H9 (cell line): Measurements from ENCODE around the gene DPP6. TPM values are rescaled to one million over a fixed set of nuclear protein-coding genes. Genes with fewer than 3 reads are reported as not detected.

ENCODE experiments used
- DNase-seq: peaks from one replicate; pipeline ENCODE4 v3.0.0-alpha.2; 2017
- H2AFZ ChIP-seq: one replicate; pipeline ENCODE4 v1.6.1; 2013; ENCODE audit warnings: mild to moderate bottlenecking, low read length, control low read depth, moderate library complexity
- H2AK5ac ChIP-seq: 2 replicates; pipeline ENCODE4 v1.6.1; 2013; ENCODE audit warnings: low read length, control low read depth, mixed read lengths; ENCODE audit not compliant: insufficient read length
- H2BK120ac ChIP-seq: one replicate; pipeline ENCODE4 v1.6.1; 2013; ENCODE audit warnings: low read depth, mild to moderate bottlenecking, low read length, control low read depth, inconsistent platforms; ENCODE audit not compliant: poor library complexity, severe bottlenecking
- H2BK12ac ChIP-seq: 2 replicates; pipeline ENCODE4 v1.6.1; 2013; ENCODE audit warnings: low read length, control low read depth, mixed read lengths, low read depth; ENCODE audit not compliant: insufficient read length
- H2BK15ac ChIP-seq: 2 replicates; pipeline ENCODE4 v1.6.1; 2013; ENCODE audit warnings: low read depth, low read length, control low read depth
- H2BK20ac ChIP-seq: one replicate; pipeline ENCODE4 v1.6.1; 2013; ENCODE audit warnings: low read depth, mild to moderate bottlenecking, low read length, control low read depth, inconsistent platforms; ENCODE audit not compliant: poor library complexity, severe bottlenecking
- H2BK5ac ChIP-seq: 2 replicates; pipeline ENCODE4 v1.6.1; 2013; ENCODE audit warnings: low read length, control low read depth, mixed read lengths; ENCODE audit not compliant: insufficient read length
- H3K14ac ChIP-seq: 2 replicates; pipeline ENCODE4 v1.6.1; 2013; ENCODE audit warnings: low read length, control low read depth; ENCODE audit not compliant: insufficient read depth
- H3K18ac ChIP-seq: 2 replicates; pipeline ENCODE4 v1.6.1; 2013; ENCODE audit warnings: low read depth, mild to moderate bottlenecking, mixed read lengths, low read length, control low read depth; ENCODE audit not compliant: insufficient read length
- H3K23ac ChIP-seq: 2 replicates; pipeline ENCODE4 v1.6.1; 2013; ENCODE audit warnings: low read length, control low read depth, mixed read lengths, low read depth; ENCODE audit not compliant: insufficient read length
- H3K23me2 ChIP-seq: 2 replicates; pipeline ENCODE4 v1.6.1; 2013; ENCODE audit warnings: low read depth, mild to moderate bottlenecking, mixed read lengths, low read length, control low read depth; ENCODE audit not compliant: insufficient read length, poor library complexity, severe bottlenecking
- H3K27ac ChIP-seq: 2 replicates; pipeline ENCODE4 v1.5.1; 2013; ENCODE audit warnings: low read length, control low read depth, mixed read lengths, low read depth; ENCODE audit not compliant: insufficient read length
- H3K27me3 ChIP-seq: 2 replicates; pipeline ENCODE4 v1.6.1; 2013; ENCODE audit warnings: low read length, control low read depth, inconsistent platforms; ENCODE audit not compliant: insufficient read depth
- H3K4ac ChIP-seq: 2 replicates; pipeline ENCODE4 v1.6.1; 2013; ENCODE audit warnings: low read depth, mild to moderate bottlenecking, control low read depth, inconsistent platforms, low read length, moderate library complexity
- H3K4me1 ChIP-seq: 2 replicates; pipeline ENCODE4 v1.6.1; 2013; ENCODE audit warnings: low read length, control low read depth, inconsistent platforms; ENCODE audit not compliant: insufficient read depth
- H3K4me2 ChIP-seq: 2 replicates; pipeline ENCODE4 v1.6.1; 2013; ENCODE audit warnings: low read length, control low read depth, mixed read lengths; ENCODE audit not compliant: insufficient read length, insufficient read depth
- H3K56ac ChIP-seq: 2 replicates; pipeline ENCODE4 v1.6.1; 2013; ENCODE audit warnings: low read depth, mild to moderate bottlenecking, mixed read lengths, low read length, control low read depth; ENCODE audit not compliant: insufficient read length
- H3K79me1 ChIP-seq: 2 replicates; pipeline ENCODE4 v1.6.1; 2013; ENCODE audit warnings: low read depth, mild to moderate bottlenecking, moderate library complexity, low read length, control low read depth, inconsistent platforms; ENCODE audit not compliant: insufficient read depth, poor library complexity, severe bottlenecking
- H3K79me2 ChIP-seq: 2 replicates; pipeline ENCODE4 v1.6.1; 2013; ENCODE audit warnings: low read length, control low read depth, inconsistent platforms; ENCODE audit not compliant: insufficient read depth
- H3K9ac ChIP-seq: 2 replicates; pipeline ENCODE4 v1.6.1; 2013; ENCODE audit warnings: low read length, control low read depth, mixed read lengths; ENCODE audit not compliant: insufficient read length; ENCODE audit errors: extremely low read depth
- H3K9me3 ChIP-seq: one replicate; pipeline ENCODE4 v1.6.1; 2013; ENCODE audit warnings: low read depth, low read length, inconsistent platforms; ENCODE audit not compliant: control insufficient read depth
- H3T11ph ChIP-seq: one replicate; pipeline ENCODE4 v1.6.1; 2013; ENCODE audit warnings: mild to moderate bottlenecking, low read length, control low read depth, inconsistent platforms
- H4K20me1 ChIP-seq: one replicate; pipeline ENCODE4 v1.6.1; 2013; ENCODE audit not compliant: control insufficient read depth, insufficient read length, insufficient read depth
- H4K5ac ChIP-seq: 2 replicates; pipeline ENCODE4 v1.6.1; 2013; ENCODE audit warnings: low read depth, mild to moderate bottlenecking, mixed read lengths, low read length, control low read depth; ENCODE audit not compliant: insufficient read length
- H4K8ac ChIP-seq: replicated peaks from 2 replicates; pipeline ENCODE4 v1.6.1; 2013; ENCODE audit warnings: low read length, control low read depth, mixed read lengths, low read depth; ENCODE audit not compliant: insufficient read length
- H4K91ac ChIP-seq: 2 replicates; pipeline ENCODE4 v1.6.1; 2013; ENCODE audit warnings: low read depth, mild to moderate bottlenecking, moderate library complexity, mixed read lengths, low read length, control low read depth; ENCODE audit not compliant: insufficient read length
- H3K27ac Mint-ChIP-seq, 3 experiments: 2 replicates in 2 of 3; 3 replicates in 1 of 3; pipeline ENCODE4 v1.8.0; 2020 to 2021; ENCODE audit warnings: mixed read lengths in 3 of 3, mild to moderate bottlenecking in 1 of 3, moderate library complexity in 1 of 3
- H3K27me3 Mint-ChIP-seq: 2 replicates; pipeline ENCODE4 v1.8.0; 2021; ENCODE audit warnings: low read depth, mild to moderate bottlenecking, moderate library complexity, mixed read lengths
- H3K36me3 Mint-ChIP-seq, 3 experiments: 2 replicates in 2 of 3; 3 replicates in 1 of 3; pipeline ENCODE4 v1.8.0; 2020 to 2021; ENCODE audit warnings: low read depth in 3 of 3, mixed read lengths in 3 of 3; ENCODE audit not compliant: insufficient read depth in 1 of 3
- H3K4me1 Mint-ChIP-seq, 2 experiments: 2 replicates each; pipeline ENCODE4 v1.8.0; 2020; ENCODE audit warnings: mixed read lengths in 2 of 2
- H3K4me3 Mint-ChIP-seq, 2 experiments: 2 replicates in 1 of 2; 3 replicates in 1 of 2; pipeline ENCODE4 v1.8.0; 2020 to 2021; ENCODE audit warnings: mild to moderate bottlenecking in 2 of 2, mixed read lengths in 2 of 2, moderate library complexity in 1 of 2
- H3K9me3 Mint-ChIP-seq, 2 experiments: 2 replicates in 1 of 2; 3 replicates in 1 of 2; pipeline ENCODE4 v1.8.0; 2020; ENCODE audit warnings: mild to moderate bottlenecking in 2 of 2, mixed read lengths in 2 of 2, moderate library complexity in 1 of 2
- WGBS: extraction: QIAGEN DNeasy Blood & Tissue Kit; methylation state at CpG from one replicate; pipeline ENCODE4 v1.1.7; 2013; ENCODE audit warnings: missing lambda C conversion rate, low lambda C conversion rate, mixed read lengths; ENCODE audit not compliant: insufficient read length; ENCODE audit errors: extremely low coverage; 5-methylcytosine and 5-hydroxymethylcytosine counted together
- total RNA-seq: library from RNA; stranded (reverse); gene quantifications from 2 replicates; pipeline ENCODE4 v1.2.1, GENCODE V29; 2021
- TF ChIP-seq, protein P1 (sequence below): fragments of 200-600 bp; sonication (generic); conservative IDR thresholded peaks from 3 replicates; pipeline ENCODE4 v1.8.0; 2021; ENCODE audit warnings: antibody characterized with exemption, mild to moderate bottlenecking

DPP6 gene
- total RNA-seq, 1 experiment from 2014 or later: 4.5 TPM

DNA sequence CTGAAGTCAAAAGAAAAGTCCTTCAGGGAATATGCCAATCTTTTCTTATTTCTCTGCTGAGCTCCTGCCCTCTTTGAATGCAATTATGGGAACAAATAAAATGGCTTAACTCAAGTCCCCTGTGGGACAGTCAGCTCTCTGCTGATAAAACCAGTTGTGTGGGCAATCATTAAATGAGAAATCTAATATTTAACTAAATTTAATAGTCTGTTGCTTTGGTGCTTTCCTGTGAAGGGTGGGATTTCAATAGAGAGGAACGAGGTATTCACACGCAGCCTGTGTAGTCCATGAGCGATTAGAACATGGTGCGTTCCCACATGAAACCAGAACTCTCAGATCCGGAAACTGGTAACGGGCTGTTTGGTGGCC is 812.3 kb downstream of the DPP6 start:
- Histone ChIP-seq H3K4me1 (no peaks in the 10 kb centered on the region), H3K79me2 (no peaks in the 10 kb centered on the region), H3K9me3 (no peaks in the 10 kb centered on the region), H3K56ac (no peak overlapping the region), H3K9ac (no peak overlapping the region), H3K23ac (no peak overlapping the region), H3K4ac (no peak overlapping the region), H4K91ac (no peak overlapping the region), H2AFZ (no peak overlapping the region), H3K27me3 (no peaks in the 10 kb centered on the region), H2BK120ac (no peak overlapping the region), H2AK5ac (no peak overlapping the region), H2BK5ac (no peak overlapping the region), H3K27ac (no peak overlapping the region), H4K5ac (no peak overlapping the region), H3K14ac (no peak overlapping the region), H2BK20ac (no peak overlapping the region), H4K8ac (no peak overlapping the region), H3K23me2 (no peaks in the 10 kb centered on the region), H2BK12ac (no peak overlapping the region), H3K4me2 (no peak overlapping the region), H3T11ph (no peak overlapping the region), H3K79me1 (no peaks in the 10 kb centered on the region), H2BK15ac (no peak overlapping the region), H3K18ac (no peak overlapping the region), H4K20me1 (no peaks in the 10 kb centered on the region)
- Mint-ChIP-seq H3K27ac (no peak overlapping the region), H3K27me3 (peaks cover 36% of the 10 kb centered on the region), H3K9me3 (peaks cover 0 to 2% of the 10 kb centered on the region in 2 experiments; a peak in 1 of 5 replicates), H3K4me1 (peaks cover 12% of the 10 kb centered on the region in 2 experiments), H3K36me3 (no peaks in the 10 kb centered on the region), H3K4me3 (no peak overlapping the region)
- no peak for DNase-seq
- TF ChIP-seq, protein P1, sequence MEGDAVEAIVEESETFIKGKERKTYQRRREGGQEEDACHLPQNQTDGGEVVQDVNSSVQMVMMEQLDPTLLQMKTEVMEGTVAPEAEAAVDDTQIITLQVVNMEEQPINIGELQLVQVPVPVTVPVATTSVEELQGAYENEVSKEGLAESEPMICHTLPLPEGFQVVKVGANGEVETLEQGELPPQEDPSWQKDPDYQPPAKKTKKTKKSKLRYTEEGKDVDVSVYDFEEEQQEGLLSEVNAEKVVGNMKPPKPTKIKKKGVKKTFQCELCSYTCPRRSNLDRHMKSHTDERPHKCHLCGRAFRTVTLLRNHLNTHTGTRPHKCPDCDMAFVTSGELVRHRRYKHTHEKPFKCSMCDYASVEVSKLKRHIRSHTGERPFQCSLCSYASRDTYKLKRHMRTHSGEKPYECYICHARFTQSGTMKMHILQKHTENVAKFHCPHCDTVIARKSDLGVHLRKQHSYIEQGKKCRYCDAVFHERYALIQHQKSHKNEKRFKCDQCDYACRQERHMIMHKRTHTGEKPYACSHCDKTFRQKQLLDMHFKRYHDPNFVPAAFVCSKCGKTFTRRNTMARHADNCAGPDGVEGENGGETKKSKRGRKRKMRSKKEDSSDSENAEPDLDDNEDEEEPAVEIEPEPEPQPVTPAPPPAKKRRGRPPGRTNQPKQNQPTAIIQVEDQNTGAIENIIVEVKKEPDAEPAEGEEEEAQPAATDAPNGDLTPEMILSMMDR: no peak
- WGBS: no CpG with 5 or more reads among the region's 6 CpGs
